Activated CD4-positive, alpha-beta T cell treated with anti-CD3 and anti-CD28 coated beads for 1 hour (primary cell): ENCODE measurements around the gene VASH2.
"Not testable (repeated sequence)": the region's sequence is repeated elsewhere in the genome, so short reads cannot be mapped to it uniquely, and the experiment has no call there.

ENCODE experiments used
- DNase-seq: peaks from one replicate; pipeline ENCODE4 v3.0.0-alpha.2; 2020

Gene VASH2

DNA sequence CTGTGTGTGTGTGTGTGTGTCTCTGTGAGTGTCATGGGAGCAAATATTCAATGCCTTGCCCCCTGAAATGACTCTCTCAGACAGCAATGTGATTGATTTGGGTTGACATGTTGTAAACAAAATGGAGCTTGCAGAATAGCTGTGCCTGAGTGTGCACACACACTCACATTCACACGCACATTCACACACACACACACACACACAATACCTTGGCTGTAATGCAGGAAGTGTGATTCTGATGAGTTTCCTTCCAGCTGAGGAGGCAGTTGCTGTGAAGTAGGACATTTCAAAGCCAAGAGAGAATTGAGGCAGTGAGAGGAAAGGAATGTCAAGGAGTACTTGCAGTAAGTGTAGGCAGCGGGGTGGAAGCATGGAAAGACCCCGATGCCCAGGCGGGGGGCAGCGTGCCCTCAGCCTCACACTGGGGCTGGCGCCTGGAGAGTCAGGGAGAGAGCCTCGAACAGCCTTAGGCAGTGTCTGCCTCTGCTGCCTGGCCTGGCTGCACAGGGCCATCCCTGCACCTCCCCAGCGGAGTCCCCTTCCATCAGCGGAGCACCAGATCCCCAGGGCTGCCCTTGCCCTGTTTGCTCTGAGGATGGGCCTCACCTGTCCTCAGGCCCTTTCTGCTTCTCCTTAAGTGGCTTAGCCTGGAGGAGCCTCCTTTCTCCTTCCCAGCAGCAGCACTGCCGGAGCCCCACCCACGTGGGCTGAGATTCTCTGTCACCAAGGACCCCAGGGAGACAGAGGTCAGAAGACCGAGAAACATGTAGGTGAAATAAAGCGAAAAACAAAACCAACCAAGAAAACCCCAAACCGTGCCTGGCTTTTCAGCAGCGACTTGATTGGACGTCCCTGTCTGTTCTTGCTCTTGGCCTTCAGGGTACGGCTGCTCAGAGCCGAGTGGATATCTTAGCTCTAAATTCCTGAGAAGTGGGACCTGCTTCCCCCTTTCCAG, 9.2 kb downstream of the VASH2 start:
- no peak for DNase-seq

GRCh38 chr1:212960932-212961331, 10.6 kb downstream of the VASH2 start:
- no peak for DNase-seq

DNA sequence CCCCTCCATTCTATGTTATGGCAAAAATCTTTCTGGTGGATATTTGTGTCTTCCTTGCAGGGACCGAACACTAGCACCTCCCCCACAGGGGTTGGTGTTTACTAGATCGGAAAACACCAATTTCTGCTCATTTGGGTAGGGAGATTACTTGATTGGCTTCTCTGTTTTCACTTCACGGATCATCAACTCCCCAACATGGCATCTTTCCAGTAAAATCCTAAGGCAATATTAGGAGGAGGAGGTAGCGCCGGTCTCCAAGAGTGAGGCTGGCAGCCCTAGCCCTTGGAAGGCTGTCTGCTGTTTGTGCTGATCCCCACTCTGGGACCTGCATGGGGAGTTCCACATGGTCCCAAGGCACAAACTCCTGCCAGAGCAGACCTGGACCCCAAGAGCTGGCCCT, 12.2 kb downstream of the VASH2 start:
- no peak for DNase-seq

DNA sequence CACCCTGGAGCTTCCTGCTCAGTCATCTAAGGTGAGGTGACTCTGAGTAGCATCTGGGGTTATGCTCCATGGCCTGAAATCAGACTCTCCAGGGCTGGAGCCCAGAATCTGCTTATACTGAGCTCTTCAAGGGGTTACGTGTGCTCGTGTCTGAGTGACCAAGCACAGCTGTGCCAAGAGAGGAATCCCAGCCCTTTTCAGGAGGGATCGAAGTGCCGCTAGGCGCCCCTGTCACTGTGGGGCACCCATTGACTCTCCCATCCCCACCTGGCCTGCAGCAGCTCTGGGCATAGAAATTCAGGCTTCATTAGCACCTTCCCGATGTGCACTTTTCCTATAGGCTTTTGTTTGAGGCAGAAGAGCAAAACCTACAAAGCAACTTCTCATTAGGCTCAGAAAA, 13.8 kb downstream of the VASH2 start:
- DNase-seq: no peak

DNA sequence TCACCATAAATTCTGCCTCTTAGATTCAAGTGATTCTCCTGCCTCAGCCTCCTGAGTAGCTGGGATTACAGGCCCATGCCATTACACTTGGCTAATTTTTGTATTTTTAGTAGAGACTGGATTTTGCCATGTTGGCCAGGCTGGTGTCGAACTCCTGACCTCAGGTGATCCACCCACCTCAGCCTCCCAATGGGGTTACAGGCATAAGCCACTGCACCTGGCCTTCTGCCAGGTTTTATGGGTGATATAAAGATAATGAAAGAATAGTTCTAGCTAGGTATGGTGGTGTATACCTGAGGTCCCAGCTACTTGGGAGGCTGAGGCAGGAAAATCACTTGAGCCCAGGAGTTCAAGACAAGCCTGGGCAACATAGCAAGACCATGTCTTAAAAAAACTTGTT, 14.7 kb downstream of the VASH2 start:
- DNase-seq: not testable (repeated sequence)

DNA sequence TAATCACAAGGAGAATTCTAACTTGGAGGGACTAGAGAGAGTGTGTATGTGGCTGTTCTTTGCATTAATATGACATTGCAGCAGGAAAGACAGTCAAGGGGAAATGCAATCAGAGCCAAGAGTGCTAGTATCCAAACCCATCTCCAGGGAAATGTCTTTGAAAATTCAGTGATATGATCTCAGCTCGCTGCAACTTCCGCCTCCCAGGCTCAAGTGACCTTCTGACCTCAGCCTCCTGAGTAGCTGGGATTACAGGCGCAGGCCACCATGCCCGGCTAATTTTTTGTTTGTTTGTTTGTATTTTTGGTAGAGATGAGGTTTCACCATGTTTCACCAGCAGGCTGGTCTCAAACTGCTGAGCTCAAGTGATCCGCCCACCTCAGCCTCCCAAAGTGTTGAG, 16.3 kb downstream of the VASH2 start:
- DNase-seq: no peak

GRCh38 chr1:212967801-212968200, 17.5 kb downstream of the VASH2 start:
- DNase-seq: no peak

GRCh38 chr1:212968368-212968863, 18.1 kb downstream of the VASH2 start:
- no peak for DNase-seq

DNA sequence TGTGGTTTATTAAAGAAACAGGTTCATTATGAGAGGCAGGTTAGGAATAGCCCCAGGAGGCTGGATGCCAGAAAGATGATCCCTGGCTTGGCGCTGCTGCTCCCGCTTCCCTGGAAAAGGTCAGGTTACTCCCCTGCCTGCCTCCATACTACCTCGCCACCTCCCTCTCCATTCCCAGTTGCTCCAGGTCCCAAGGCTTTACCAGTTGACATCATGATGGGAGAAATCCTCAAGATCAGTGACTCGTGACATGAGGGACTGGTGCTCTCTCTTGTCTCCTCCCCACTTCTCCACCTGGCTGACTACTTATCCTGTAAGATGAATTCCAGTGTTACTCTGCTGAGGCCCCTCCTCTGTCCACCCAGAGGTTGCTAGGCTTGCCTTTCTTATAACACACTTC, 19.7 kb downstream of the VASH2 start:
- DNase-seq: no peak

GRCh38 chr1:212971312-212971711, 21.0 kb downstream of the VASH2 start:
- no peak for DNase-seq

- no peak for DNase-seq
These were observed 23.1 kb downstream of the VASH2 start for GRCh38 chr1:212973426-212973825.

- DNase-seq: no peak
These were observed 23.6 kb downstream of the VASH2 start for GRCh38 chr1:212973899-212974298.

GRCh38 chr1:212974711-212975110, 24.4 kb downstream of the VASH2 start:
- DNase-seq: no peak

GRCh38 chr1:212975111-212975918, 25.0 kb downstream of the VASH2 start:
- DNase-seq: no peak

DNA sequence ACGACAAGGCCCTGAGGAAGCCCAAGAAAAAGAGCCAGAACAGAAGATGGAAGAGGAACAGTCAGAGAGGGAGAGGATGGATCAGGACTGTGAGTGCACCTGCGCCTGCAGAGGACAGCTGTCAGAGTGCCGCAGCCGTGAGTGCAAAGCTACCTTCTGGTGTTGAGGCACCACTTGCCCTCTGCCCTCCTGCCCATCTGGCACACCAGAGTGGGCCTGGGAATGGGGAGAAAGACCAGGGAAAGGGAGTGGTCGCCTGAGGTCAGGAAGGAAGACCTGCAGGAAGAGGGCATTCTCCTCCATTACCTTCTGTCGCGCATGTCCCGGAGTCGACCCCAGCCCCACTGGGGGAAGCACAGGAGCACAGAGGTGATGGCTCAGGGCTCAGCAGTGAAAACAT, 26.2 kb downstream of the VASH2 start:
- no peak for DNase-seq

GRCh38 chr1:212977781-212978645, 27.7 kb downstream of the VASH2 start:
- no peak for DNase-seq

GRCh38 chr1:212979340-212980122, 29.2 kb downstream of the VASH2 start:
- DNase-seq: no peak

DNA sequence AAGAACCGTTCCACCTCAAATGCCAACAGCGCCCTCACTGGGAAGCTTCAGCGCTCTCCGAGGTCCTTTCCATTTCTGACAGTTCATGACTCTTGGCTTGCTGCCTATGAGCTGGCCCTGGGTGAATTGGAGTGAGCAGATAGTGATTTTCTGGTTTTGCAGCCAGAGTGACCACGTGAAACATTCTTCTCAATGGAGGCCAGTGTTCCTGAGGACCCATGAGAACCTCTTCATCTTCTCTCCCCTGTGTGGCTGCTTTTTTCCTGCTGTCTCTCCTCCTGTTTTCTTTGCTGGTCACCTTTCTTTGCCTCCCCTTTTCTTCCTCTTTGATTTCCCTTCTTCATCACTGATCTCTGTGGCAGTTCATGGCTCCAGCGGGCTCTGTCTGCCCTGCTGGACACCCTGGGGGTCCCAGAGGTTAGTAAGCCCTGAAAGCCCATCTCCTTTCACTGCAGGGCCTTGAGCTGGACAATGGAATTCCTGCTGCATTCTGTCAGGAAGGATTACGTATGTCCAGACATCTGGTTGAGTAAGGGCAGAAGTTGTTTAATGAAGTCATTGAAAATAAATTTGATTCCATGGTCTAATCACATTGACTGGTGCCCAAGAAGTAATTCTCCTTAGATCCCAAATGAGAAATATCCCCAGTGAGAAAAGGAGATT, 29.9 kb downstream of the VASH2 start:
- DNase-seq: no peak

GRCh38 chr1:212981025-212981495, 30.7 kb downstream of the VASH2 start:
- DNase-seq: no peak

DNA sequence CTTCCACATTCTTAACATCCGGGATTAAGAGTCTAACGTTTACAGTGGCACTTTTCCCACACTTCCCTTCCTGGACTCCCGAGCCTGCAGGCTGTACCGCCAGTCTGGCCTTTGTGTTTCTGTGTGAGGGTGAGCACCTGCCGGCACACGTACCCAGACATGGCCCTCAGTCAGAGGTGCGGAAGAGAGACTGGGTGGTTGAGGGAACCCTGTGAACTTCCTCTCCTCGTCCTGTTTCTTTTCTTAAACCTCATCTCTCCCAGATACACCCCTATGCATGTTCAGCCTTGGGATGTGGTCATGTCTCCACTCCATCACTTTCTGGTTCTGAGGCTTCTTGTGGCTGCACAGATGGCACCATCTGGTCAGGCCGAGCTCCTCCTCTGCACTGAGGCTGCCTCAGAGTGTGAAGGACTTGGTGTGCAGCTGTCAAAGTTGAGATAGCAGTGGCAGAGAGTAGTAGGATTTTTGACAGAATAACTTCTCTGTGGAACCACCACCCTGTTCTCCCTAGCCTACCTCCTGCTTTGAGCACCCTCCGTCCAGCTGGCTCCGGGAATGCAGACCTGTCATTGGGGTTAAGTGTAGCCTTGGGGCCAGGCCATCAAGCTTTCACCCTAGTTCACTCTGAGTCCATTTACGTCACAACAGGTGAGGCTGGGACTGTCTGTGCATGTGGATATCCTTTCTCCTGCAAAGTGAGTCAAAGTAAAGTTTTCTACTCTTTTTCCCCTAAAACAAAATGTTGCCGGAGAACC, 31.4 kb downstream of the VASH2 start:
- DNase-seq: no peak
